ENCODE results near the gene STYK1.
A peak's percentile ranks its signal among the peaks of the same experiment; 100 is the strongest.

STYK1 gene, protein sequence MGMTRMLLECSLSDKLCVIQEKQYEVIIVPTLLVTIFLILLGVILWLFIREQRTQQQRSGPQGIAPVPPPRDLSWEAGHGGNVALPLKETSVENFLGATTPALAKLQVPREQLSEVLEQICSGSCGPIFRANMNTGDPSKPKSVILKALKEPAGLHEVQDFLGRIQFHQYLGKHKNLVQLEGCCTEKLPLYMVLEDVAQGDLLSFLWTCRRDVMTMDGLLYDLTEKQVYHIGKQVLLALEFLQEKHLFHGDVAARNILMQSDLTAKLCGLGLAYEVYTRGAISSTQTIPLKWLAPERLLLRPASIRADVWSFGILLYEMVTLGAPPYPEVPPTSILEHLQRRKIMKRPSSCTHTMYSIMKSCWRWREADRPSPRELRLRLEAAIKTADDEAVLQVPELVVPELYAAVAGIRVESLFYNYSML

DNA sequence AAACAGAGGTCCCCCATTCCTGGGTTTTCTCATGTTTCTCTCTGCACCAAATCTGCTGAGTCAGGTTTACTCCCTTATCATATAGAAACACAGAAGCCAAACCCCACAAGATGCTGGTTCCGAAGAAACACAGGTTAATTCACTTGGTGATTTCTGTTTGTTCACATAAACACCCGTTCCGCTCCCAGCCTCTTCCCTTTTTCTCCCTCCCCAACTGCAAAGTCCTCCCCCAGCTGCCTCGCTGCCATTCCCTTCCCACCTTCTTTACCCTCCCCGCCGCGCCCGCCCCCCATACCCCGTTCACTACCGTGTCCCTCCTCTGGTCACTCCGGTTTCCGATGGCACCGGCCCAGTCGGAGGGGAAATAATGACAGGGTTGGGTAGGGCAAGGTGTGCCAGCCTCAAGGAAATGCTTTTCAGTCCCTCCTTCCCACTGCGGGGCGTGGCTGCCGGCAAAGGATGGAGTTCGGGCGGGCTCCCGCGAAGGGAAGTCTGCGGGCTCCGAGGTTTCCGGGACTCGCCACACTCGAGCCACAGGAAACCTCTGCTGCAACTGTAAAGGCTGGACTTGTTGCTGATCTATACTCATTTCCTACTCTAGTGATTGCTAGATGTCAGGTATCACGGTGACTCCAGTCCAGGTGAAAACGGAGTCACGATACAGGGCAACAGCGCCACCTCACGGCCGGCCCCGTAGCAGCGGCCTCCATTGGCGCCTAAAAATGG is at the start of gene STYK1:
STYK1 (minus strand) TSS at position 394 of the 726 bp plus-strand sequence. CDS start 39,434 bp downstream, outside the sequence.
- peak; percentile 60 for DNase-seq (ENCODE audit: low spot score)

DNA sequence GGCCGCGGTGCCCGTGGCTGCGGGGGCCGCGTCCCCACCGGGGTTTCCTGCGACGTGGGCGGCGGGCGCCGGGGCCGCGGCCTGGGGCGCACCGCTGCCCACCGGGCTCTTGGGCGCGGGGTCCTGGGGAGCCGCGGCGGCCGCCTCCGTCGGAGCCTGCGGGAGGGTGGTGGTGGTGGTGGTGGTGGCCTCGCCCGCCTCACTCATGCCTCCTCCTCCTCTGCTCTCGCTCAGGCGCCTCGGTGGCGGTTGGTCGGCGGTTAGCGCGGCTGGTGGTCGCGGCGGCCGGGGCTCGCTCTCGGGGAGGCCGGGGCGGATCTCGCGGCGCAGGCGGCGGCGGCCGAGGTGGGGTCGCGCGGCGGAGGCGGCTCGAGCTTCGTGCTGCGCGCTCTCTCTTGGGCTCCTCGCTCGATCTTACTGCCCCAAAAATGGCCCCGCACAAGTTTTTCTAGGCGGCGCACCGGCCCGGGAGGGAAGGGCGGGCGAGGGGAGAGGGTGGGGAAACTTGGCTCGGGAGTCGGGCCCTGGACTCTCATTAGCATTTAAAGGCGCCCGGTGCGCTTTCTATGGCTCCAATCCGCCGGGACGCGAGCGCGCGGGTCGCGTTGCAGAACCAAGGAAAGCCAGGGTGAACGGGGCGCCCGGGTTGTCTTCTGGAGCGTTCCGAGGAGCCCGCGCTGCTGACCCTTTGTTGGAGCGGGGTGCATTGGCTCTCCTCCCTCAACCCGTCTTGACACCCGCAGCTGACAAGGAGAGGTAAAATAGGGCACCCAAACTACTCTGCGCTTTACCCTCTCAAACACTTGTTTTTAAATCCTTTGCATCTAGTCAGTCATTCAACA is 49.3 kb upstream of the STYK1 start, which contains the start of gene YBX3:
YBX3 (minus strand) TSS at position 419 of the 842 bp plus-strand sequence; CDS start at position 207, 212 bp downstream.
- DNase-seq (ENCODE audit: low spot score), result peak; percentile 87

DNA sequence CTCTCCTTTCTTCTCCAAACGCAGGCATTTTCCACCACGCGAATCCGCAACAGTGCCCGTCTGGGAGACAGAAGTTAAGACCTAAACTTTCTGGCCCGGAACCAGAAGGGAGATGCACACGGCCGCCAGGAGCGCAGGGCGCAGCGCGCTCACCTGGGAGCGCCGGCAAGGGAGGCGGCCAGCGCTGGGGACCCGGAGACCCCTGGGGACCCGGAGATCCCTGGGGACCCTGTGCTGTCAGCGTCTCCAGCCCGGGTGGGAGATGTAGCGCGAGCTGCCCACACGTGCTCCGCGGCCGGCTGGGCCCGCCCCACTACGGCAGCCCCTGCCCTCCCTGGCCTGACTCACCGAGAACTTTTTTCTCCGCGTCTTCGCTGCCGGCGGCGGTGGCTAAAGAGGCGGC is 48.7 kb upstream of the STYK1 start:
- DNase-seq (ENCODE audit: low spot score), result peak; percentile 55

DNA sequence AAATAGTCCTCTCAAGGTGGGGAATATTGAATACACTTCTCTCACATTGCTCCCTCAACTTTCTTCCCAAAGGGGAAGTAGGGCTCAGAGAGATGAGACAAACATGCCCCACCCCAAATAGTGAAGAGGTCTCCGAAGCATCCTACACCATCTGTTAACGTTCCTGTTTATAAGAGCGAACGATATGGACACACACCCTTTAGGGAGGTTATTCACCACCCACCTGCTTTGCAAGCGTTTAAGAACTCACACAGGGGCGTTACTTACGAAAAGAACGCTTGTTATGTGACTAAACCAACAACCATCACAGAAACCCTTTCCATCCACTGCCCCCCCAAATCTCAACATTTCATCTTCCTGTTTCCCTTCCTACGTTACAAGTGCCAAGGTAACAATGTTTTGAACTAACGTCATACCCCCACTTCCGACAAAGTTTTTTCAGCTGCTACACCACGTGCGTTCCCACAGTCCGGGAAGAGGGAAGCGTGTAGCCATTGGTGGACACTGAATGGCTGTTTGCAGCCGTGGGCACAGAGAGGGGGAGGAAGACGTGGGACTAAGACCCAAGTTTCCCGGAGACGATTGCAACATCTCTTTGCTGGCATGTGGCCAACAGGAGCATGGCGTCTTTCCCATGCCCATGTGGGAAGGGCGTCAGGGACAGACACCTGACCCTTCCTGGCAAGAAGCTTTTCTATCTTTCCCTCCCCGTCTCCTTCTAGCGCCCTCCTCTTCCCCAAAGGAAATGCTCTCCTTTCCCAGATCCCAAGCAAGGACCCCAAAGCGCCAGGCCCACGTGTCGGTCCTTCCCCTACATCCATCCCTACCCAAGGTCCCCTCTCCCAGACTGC is 48.0 kb upstream of the STYK1 start:
- DNase-seq (ENCODE audit: low spot score), result peak; percentile 80

DNA sequence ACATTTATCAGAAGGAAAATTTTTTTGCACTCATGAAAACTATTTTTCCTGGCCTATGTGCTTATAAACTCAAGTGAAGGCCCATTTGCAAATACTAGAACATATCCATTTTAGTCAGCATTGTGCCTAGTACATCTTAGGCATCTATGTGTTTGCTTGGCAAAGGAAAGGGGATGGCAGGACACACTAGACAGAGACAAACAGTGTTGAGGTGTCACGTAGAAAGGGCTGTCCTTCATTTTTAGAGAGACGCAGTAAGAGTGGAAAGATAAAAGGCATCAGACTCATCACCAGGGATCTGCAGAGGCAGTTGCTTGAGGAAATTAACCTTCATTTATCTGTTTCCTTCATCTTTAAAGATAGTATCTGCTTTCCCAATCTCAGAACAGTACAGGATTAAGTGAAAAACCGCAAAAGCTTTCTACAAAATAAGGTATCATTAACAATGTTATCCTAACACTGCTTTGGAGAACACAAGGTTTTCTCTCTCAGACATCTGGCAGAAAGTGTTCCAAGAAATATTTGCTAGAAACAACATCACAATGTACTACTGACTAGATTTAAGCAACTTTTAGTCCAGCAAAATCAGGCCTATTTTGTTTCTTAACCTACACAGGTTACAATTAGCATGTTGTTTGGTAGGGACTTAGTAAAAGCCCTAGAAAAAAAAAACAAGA is 47.3 kb upstream of the STYK1 start:
- no peak for DNase-seq (ENCODE audit: low spot score)

DNA sequence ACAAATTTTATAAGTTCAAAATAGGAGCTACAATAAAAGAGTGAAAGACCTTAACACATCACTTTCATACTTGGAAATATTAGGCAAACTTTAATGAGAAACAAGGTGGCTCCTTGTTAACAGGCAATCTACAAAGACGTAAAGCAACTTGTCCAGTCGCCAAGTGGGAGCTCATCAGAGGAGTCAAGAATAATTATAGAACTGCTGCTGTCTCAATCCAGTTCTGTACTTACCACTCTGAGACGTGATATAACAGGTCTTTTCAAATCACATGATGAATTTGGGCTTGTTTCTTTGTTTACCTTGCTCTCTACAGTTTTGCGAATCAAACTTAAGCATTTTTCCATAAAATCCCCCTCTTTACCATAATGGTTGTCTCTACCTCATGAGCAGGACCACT is 45.6 kb upstream of the STYK1 start:
- DNase-seq (ENCODE audit: low spot score), result no peak

DNA sequence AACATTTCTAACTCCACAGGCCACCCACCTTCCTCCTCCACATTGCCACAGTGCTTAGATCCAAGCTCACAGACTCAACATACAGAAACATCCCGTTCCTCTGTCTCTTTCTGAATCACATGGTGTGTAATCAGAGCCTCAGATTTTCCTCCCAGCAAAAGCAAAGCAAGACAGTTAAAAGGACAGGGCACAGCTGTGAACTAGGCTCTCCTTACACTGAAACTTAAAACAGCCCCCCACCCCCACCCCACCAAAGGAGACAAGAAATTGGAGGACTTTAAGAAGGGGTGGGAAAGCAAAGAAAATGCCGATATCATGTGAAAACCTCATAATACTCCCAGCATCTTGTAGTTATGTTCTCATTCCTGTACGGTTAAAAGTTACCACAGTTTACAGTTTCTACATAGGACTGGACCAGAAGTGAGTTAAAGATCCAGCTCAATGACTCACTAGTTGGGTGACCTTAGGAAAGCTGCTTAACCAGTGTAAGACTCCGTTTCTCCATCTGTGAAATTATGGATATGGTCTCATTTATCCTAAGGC is 44.5 kb upstream of the STYK1 start:
- DNase-seq (ENCODE audit: low spot score), result peak; percentile 39

DNA sequence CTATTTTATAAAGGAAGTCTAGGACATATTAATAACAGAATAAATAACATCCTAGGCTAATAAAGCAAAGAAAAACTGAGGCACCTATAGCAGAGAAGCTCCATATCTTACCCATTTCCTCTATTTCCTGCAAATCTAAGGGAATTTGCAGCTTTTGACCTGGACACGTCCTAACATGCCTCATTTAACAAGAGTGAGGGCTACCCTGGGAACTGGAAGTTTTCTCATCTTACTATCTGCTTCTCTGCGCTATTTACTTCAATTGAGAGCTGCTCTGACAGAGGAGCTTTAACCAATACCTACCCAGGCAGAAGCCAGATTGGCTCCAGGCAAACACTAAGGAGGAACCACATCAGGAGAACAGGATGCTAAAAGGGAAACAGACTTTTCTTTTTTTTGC is 43.6 kb upstream of the STYK1 start:
- DNase-seq (ENCODE audit: low spot score), result no peak

DNA sequence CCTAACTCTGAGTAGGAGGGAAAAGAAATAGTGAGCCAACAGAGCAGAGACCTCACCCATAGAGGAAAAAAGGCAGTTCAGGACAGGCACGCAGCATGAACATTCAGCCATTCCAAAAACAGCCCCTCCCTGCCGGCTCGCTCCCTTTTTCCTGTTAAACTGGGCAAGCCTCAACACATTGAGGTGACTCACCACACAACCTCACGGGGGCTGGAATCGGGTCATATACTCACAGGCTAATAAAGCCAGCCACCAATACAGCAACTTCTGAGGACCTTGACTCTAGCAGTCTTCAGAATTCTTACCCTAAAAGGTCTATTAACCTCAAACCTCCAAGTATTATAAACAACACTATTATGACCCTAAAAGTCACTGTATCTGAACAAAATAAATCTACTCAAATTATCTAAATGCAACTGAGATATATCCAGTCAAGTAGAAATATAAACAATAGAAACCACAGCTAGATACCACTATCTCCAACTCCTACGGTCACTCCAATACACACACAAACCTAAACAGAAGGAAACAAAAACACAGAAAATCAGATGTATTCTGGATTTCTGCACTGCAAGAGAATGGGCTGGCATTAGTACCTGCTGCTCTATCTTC is 43.0 kb upstream of the STYK1 start:
- DNase-seq (ENCODE audit: low spot score), result peak; percentile 90

DNA sequence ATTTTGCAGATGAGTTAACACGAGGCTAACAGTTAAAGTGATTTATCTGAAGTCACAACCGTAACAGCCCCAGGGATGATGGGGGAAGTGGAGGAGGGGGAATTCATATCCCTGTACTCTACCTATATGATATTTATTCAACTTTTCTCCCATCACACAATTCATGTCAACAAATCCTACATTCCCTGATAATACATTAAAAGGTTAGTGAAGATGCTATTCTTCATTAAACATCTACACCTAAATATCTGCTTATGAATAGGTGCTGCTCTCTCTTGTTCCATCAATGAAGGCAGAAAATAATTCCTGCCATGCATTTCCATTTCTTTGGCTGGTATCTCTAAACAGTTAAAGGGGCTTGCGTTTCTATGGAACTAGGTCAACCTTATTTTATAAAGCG is 42.4 kb upstream of the STYK1 start:
- no peak for DNase-seq (ENCODE audit: low spot score)

DNA sequence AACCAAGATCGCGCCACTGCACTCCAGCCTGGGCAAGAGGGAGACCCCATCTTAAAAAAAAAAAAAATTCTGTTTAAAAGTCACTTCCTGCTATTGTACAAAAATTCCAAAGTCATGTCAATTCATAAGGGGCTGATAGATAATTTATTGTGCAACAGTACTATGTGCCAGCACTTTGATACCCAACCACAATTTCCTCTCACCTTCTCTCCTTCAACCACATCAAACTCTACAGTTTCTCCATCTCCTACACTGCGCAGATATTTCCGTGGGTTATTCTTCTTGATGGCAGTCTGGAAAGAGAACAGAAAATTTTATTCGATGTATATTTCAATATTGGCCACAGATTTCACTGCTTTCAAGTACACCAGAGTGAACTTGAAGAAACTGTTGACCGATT is 41.6 kb upstream of the STYK1 start:
- DNase-seq (ENCODE audit: low spot score), result no peak

DNA sequence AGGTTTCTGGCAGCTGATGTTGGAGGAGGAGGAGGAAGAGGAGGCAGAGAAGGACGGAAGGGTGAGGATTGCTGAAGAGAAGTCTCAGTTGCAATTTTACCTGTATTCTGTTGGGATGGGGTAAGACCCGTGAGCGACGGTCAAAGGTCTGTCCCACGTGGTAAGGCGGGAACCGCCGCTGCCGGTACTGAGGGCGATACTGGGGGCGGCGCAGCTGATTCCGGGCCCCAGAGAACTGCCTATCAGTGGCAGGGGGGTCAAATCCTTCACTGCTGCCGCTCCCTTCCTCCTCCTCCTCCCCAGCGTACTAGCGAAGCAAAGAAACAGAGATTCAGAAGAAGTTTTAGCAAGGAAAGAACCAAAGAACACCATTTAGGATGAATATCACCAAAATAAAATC is 36.0 kb upstream of the STYK1 start:
- DNase-seq (ENCODE audit: low spot score), result no peak

DNA sequence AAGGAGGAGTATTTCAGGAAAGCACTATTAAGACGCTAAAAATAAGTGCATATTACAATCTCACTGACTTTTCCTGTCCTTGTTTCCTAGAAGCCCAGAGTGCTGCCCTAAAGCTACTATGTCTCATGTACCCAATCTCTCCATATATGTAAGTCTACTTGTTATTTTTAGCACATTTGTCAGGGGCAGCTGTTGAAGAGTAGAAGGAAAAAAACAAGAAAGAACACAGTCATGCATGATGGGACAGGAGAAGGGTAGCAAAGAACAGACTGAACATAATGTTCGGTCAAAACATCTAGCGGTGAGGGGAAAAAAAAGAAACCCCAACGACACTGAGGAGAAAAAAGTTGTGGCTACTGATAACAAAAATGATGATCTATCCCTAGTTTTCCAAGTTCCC is 35.0 kb upstream of the STYK1 start:
- DNase-seq (ENCODE audit: low spot score), result no peak

DNA sequence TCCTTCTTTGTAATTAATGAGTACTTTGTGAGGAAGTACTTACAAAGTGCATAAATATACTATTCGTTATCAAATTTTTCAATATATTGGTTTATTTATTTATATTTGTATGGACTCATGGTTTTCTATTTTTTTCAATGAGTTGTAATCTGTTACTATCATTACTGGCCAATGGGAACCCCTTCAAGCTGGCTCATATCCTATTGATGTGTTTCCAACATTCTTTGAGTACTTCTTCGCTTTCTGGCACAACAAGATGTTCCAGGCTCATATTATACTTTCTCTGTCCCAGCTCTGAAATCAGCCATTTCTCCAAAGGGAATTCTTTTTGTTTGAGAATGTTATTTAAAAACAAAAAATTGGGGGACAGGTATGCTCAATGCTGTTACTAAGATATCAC is 31.8 kb upstream of the STYK1 start:
- peak; percentile 41 for DNase-seq (ENCODE audit: low spot score)

DNA sequence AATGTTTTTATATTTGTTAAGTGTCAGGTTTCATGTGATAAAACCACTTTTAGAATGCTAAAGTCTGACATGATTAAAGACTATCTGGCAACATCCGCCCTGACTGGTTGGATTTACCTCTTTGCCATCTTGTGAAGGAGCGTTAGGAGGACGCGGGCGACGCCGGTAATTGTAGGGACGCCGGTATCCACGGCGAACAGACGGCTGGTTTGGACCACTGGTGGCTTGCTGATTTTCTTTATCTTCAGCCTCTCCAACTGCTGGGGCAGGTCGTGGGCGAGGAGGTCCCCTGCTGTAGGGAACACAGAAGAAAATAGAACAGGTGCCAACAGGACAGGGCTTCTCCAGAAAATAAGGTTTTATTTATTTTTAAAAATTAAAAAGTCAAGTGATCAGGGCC is 28.0 kb upstream of the STYK1 start:
- DNase-seq (ENCODE audit: low spot score), result no peak

DNA sequence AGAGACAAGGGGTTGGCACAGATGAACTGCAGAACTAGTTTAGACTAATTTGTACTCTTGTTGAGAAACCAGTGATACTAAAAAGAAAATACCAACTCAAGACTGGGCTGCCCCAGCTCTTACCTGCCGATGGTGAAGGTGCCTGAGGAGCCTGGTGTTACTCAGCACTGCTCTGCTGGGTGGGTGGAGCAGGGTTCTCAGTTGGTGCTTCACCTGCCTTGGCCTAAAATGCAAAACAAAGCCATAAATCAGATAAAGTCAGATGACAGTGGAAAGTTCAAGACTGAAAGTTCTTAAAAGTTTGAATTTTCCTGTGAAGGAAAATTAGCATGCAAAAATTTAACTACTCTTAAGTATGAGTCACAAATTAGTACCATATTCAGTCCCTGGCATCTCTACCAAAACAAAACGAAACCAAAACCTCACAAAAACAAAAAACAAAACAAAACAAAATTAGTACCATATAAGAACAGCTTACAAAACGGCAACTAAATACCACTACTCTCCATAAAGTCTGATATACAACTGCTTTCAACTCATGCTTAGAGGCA is 27.4 kb upstream of the STYK1 start:
- peak; percentile 11 for DNase-seq (ENCODE audit: low spot score)

DNA sequence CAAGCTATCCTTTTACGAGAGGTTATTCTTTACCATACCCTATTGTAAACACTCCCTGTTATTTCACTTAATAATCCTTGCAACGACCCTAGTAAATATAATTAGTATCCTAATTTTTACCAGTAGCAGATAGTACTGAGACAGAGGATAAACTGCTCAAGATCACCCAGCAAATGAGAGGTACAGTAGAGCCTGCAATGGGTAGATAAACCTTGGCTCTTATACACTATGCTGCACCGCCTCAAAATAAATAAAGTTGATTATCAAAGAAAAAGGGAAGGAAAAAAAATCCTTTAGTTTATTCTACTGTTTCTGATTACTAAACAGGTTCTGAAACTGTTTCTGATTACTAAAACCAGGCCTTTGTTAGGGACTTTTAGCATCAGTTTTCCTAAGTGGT is 26.7 kb upstream of the STYK1 start:
- no peak for DNase-seq (ENCODE audit: low spot score)

DNA sequence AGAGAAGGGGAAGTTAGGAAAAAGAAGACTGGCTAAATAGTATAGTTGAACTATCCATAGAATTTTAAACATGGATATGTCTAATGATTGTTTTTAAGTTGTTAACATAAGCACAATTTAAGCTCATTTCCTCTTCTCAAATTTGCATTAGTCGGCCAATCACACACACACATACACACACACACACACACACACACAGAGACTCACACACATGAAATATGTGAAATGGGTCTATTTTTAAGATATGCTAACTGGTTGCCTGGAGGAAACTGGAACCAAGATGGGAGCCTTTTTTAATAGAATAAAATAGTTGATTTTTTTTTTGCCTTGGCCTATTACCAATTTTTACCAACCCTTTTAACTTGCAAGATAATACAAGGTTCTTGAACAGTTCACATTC is 24.0 kb upstream of the STYK1 start:
- no peak for DNase-seq (ENCODE audit: low spot score)

DNA sequence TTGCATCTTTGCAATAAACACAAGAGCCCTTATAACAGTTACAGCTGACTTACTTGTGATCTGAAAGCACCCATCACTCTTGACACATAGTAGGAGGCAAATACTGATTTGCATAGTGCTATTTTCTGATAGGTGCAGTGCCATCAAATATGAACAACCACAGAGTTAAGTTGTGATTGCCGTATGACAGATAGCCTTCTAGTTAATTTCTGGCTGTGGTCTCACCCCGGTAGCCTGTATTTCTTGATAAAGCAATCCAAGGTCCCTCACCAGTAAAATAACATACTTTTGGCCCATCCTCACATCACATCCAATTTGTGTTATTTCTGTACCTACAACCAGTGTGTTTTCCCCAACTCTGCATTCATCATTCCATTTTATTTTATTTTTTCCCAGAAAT is 23.3 kb upstream of the STYK1 start:
- no peak for DNase-seq (ENCODE audit: low spot score)

DNA sequence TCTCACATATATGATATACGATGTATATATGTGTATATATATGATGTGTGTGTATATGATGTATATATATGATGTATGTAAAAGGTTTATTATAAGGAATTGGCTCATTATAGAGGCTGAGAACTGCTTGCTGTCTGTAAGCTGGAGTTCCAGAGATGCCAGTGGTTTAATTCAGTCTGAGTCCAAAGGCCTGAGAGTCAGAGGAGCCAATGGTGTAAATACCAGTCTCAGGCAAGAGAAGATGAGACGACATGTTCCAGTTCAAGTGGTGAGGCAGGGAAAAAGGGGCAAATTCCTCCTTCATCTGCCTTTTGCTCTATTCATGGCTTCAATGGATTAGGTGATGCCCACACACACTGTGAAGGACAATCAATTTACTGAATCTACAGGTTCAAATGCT is 17.1 kb upstream of the STYK1 start:
- no peak for DNase-seq (ENCODE audit: low spot score)
